Fibroblast of villous mesenchyme (primary cell): ENCODE data around the gene PPP1R17. TPM values are rescaled to one million over a fixed set of nuclear protein-coding genes. Genes with fewer than 3 reads are reported as not detected.

Source experiments
- DNase-seq: peaks from one replicate; pipeline ENCODE4 v3.0.0-alpha.2; 2010; ENCODE audit warnings: low read depth
- H3K4me3 ChIP-seq: 2 replicates; pipeline ENCODE4 v1.5.1; 2011; ENCODE audit warnings: low read depth, mild to moderate bottlenecking, low read length
- CTCF ChIP-seq: IDR thresholded peaks from 2 replicates; pipeline ENCODE4 v1.5.1; 2012; ENCODE audit warnings: low read depth, mild to moderate bottlenecking, low read length; ENCODE audit not compliant: insufficient read depth
- total RNA-seq: library from RNA; depleted of rRNA; stranded (reverse); fragments of >200 nt; gene quantifications from 2 replicates; pipeline ENCODE4 v1.2.3, GENCODE V29; 2012

PPP1R17 gene
- total RNA-seq, 1 donor = not detected

GRCh38 chr7:31651234-31652062 is 35.6 kb upstream of the PPP1R17 start:
- no peak for DNase-seq
- H3K4me3 ChIP-seq = no peak overlapping the region
- TF ChIP-seq CTCF = no peak

DNA sequence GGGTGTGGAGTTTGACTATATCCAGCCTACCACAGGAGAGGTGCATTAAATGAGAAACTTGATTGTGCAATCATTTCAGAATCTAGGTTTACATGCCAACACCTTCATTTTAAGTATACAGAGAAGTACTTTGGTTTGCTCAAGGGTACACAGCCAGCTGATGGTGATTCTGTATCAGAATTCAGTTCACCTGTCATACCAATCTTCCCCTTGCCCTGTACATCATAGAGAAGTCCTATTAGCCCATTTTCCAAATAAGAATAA is 35.0 kb upstream of the PPP1R17 start:
- no peak for TF ChIP-seq CTCF
- H3K4me3 ChIP-seq = no peak overlapping the region
- no peak for DNase-seq

DNA sequence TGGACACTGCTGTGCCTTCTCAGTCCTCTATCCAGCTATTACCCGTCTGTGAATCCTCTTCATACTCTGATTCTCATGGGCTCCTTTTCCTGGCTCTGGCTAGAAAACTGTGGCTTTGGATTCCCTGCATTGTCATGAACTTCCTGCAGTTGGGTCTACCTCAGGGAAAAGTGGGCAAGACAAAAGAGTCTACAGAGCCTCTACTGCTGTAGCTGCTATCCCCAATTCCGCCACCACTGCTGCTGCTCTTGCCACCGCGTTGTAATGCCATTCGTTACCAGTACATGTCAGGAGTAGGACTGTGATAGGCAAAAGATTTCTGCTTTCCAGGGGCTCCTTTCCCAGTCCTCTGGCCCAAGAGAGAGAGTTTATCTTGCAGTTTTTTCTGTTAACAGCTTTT is 23.9 kb upstream of the PPP1R17 start:
- H3K4me3 ChIP-seq = no peak overlapping the region
- TF ChIP-seq CTCF = no peak
- DNase-seq = no peak

DNA sequence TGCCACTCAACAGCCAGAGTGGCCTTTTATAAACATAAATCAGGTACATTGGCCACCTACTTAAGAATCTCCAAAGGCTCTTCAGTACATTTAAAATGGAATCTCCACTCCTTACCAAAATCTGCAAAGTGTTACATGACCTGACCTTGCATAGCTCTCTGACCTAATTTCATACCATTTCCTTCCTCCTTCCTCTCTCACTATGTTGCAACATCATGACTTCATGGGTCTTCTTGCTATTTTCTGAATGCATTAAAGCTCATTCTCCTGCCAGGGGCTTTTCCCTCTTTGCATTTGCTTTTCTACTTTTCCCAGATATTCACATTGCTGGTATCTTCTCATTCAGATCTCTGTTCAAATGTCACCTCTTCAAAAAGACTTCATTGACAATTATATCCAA is 22.1 kb upstream of the PPP1R17 start:
- DNase-seq = no peak
- H3K4me3 ChIP-seq = no peak overlapping the region
- no peak for TF ChIP-seq CTCF

- H3K4me3 ChIP-seq = no peak overlapping the region
- TF ChIP-seq CTCF = no peak
- DNase-seq = no peak
Observed at GRCh38 chr7:31665546-31665945, 21.5 kb upstream of the PPP1R17 start.

GRCh38 chr7:31669461-31669860 is 17.6 kb upstream of the PPP1R17 start:
- DNase-seq = no peak

More at GRCh38 chr7:31669461-31669860, 17.6 kb upstream of the PPP1R17 start:
- no peak overlapping the region for H3K4me3 ChIP-seq
- no peak for TF ChIP-seq CTCF
